ENCODE data around the gene NRXN2.

NRXN2 gene

GRCh38 chr11:64644647-64645275, 78.2 kb downstream of the NRXN2 start:
- no peak for DNase-seq

- no peak for DNase-seq
Observed at GRCh38 chr11:64643920-64644646, 78.9 kb downstream of the NRXN2 start.

- DNase-seq, result no peak
Observed at GRCh38 chr11:64643256-64643881, 79.6 kb downstream of the NRXN2 start.

- DNase-seq, result no peak
Observed at GRCh38 chr11:64642871-64643255, 80.1 kb downstream of the NRXN2 start.

- DNase-seq, result no peak
Observed at GRCh38 chr11:64642418-64642735, 80.6 kb downstream of the NRXN2 start.

GRCh38 chr11:64641596-64642417, 81.2 kb downstream of the NRXN2 start:
- DNase-seq, result no peak

GRCh38 chr11:64639885-64640284, 83.1 kb downstream of the NRXN2 start:
- DNase-seq, result no peak

GRCh38 chr11:64638829-64639228, 84.2 kb downstream of the NRXN2 start:
- no peak for DNase-seq

GRCh38 chr11:64638018-64638665, 84.9 kb downstream of the NRXN2 start:
- no peak for DNase-seq

- no peak for DNase-seq
Observed at GRCh38 chr11:64637334-64638017, 85.5 kb downstream of the NRXN2 start.

GRCh38 chr11:64633555-64634159, 89.3 kb downstream of the NRXN2 start:
- DNase-seq, result no peak

GRCh38 chr11:64632654-64633053, 90.3 kb downstream of the NRXN2 start:
- DNase-seq, result no peak

GRCh38 chr11:64632237-64632636, 90.8 kb downstream of the NRXN2 start:
- DNase-seq, result no peak

- no peak for DNase-seq
Observed at GRCh38 chr11:64631675-64632074, 91.3 kb downstream of the NRXN2 start.

- DNase-seq, result no peak
Observed at GRCh38 chr11:64629796-64630562, 93.0 kb downstream of the NRXN2 start.

GRCh38 chr11:64629103-64629502, 93.9 kb downstream of the NRXN2 start:
- no peak for DNase-seq

- no peak for DNase-seq
Observed at GRCh38 chr11:64628596-64628995, 94.4 kb downstream of the NRXN2 start.

GRCh38 chr11:64627371-64627770, 95.6 kb downstream of the NRXN2 start:
- DNase-seq, result no peak

- DNase-seq, result no peak
Observed at GRCh38 chr11:64626637-64627036, 96.4 kb downstream of the NRXN2 start.

GRCh38 chr11:64624883-64625481, 98.0 kb downstream of the NRXN2 start:
- DNase-seq, result peak; percentile 77 to 79
